ENCODE results near the gene ERICH6. TPM values are rescaled to one million over a fixed set of nuclear protein-coding genes. Genes with fewer than 3 reads are reported as not detected.

The ERICH6 gene
- total and polyA plus RNA-seq, 11 donors: 0.32 to 0.54 TPM; not detected in 9

DNA sequence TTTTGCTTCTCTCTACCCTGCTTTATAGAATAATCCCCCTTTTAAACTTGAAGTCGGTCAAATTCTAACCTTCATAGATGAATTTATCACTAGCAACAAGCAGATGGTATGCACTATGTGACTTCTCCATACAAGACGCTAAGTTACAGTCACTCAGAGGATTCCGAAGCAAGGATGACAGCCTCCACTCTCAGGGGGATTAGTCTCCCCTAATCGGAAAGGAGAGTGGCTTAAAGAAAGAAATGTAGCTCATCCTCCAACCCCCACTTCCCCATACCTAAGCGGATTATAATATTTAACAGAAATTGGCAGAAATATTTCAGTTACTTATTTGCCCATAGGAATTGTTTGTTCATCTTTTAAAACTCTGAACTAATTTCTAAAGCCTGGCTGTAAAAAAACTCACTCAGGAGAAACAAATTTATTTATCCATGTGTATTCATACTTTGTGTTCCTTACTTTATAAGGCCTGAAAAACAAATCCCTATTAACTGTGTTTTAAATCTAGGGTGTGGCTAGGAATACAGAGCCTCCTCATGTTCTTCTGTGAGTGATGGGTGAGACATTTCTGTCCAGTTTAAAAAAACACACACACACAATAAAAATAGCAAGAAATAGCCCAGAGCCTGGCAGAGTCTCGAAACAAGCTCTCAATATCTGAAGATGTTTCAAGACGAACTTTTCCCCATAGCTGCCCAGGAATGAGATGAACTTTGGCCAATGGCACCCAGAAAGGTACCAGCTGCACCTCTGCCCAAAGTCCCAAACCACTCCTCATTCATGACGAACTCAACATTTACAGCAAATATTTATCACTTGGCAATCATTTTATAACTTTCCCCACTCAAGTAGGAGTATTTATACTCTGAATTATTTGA, 40.6 kb upstream of the ERICH6 start:
- intact Hi-C loops (cut with DNase I): no loop called here
- Histone ChIP-seq H3K9me3 (no peaks in the 10 kb centered on the region), H3K27ac (peak overlapping the region in 3 of 12 donors; percentile 4 to 7 (median 5)), H3K36me3 (peaks cover 0 to 22% (median 17%) of the 10 kb centered on the region in 9 donors), H3K27me3 (no peaks in the 10 kb centered on the region), H3K4me3 (no peak overlapping the region), H3K4me1 (peaks cover 0 to 62% (median 35%) of the 10 kb centered on the region in 12 donors)
- DNase-seq (no peak), ATAC-seq (no peak)
- TF ChIP-seq, protein P1, sequence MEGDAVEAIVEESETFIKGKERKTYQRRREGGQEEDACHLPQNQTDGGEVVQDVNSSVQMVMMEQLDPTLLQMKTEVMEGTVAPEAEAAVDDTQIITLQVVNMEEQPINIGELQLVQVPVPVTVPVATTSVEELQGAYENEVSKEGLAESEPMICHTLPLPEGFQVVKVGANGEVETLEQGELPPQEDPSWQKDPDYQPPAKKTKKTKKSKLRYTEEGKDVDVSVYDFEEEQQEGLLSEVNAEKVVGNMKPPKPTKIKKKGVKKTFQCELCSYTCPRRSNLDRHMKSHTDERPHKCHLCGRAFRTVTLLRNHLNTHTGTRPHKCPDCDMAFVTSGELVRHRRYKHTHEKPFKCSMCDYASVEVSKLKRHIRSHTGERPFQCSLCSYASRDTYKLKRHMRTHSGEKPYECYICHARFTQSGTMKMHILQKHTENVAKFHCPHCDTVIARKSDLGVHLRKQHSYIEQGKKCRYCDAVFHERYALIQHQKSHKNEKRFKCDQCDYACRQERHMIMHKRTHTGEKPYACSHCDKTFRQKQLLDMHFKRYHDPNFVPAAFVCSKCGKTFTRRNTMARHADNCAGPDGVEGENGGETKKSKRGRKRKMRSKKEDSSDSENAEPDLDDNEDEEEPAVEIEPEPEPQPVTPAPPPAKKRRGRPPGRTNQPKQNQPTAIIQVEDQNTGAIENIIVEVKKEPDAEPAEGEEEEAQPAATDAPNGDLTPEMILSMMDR (IDR thresholded peaks at IDR 0.05): no peak
- no peak for TF ChIP-seq POLR2A (IDR thresholded peaks at IDR 0.05)
- 54 to 63% (median 56%) methylated on average over 8 of the region's 8 CpGs for WGBS, 4 donors

DNA sequence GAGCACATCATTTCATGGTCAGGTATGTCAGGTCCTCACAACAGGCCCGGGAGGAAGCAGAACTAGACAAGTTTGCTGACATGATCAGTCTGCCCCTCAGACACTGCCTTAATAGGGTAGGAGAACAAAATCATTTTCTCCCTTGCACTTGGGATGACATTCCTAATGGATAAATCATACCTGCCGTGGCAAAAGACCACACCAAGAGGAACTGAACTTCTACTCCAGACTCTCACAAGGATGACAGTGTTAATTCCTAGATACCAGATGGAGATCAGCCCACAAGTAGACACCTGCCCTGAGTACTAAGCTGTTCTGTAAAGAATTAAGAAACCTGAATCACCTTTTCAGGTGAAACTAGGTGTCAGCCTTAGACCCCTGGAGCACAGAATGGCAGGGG, 39.8 kb upstream of the ERICH6 start:
- no peaks in the 10 kb centered on the region for H3K27me3 ChIP-seq
- no peak for TF ChIP-seq POLR2A (IDR thresholded peaks at IDR 0.05)
- TF ChIP-seq, protein P1 (IDR thresholded peaks at IDR 0.05): no peak
- WGBS, 4 donors: 61 to 75% (median 68%) methylated on average over 2 of the region's 2 CpGs
- intact Hi-C loops (cut with DNase I): no loop called here
- H3K9me3 ChIP-seq: no peaks in the 10 kb centered on the region
- ATAC-seq (no peak), DNase-seq (no peak)
- peaks cover 0 to 22% (median 17%) of the 10 kb centered on the region in 9 donors for H3K36me3 ChIP-seq
- no peak overlapping the region for H3K4me3 ChIP-seq
- peaks cover 0 to 63% (median 30%) of the 10 kb centered on the region in 12 donors for H3K4me1 ChIP-seq
- H3K27ac ChIP-seq: peak overlapping the region in 2 of 12 donors; percentile 5 to 7

DNA sequence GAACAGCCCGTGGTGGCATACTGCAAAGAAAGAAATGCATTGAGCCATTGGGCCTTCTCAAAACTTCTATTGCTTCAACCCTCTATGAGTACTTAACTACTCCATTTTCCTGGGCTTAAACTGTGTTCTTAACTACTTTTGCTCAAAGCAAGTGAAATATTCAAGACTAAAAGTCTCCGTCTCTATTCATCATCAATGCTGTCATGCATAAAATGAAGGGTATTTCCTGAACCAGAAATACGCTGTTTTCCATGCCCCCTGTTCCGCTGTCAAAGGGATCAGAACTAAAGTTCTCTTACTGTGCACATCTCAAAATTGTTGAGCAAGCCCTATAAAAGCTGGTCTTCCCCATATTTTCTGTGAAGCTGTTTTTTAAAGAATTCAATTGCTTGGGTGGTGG, 39.0 kb upstream of the ERICH6 start:
- H3K27ac ChIP-seq: no peak overlapping the region
- TF ChIP-seq, protein P1 (IDR thresholded peaks at IDR 0.05): no peak
- no peak for TF ChIP-seq POLR2A (IDR thresholded peaks at IDR 0.05)
- peaks cover 0 to 22% (median 17%) of the 10 kb centered on the region in 9 donors for H3K36me3 ChIP-seq
- intact Hi-C loops (cut with DNase I): no loop called here
- WGBS, 4 donors: 95 to 98% (median 97%) methylated on average over 4 of the region's 4 CpGs
- no peak for DNase-seq
- H3K27me3 ChIP-seq: no peaks in the 10 kb centered on the region
- H3K9me3 ChIP-seq: no peaks in the 10 kb centered on the region
- peaks cover 0 to 63% (median 30%) of the 10 kb centered on the region in 12 donors for H3K4me1 ChIP-seq
- no peak for ATAC-seq
- no peak overlapping the region for H3K4me3 ChIP-seq

DNA sequence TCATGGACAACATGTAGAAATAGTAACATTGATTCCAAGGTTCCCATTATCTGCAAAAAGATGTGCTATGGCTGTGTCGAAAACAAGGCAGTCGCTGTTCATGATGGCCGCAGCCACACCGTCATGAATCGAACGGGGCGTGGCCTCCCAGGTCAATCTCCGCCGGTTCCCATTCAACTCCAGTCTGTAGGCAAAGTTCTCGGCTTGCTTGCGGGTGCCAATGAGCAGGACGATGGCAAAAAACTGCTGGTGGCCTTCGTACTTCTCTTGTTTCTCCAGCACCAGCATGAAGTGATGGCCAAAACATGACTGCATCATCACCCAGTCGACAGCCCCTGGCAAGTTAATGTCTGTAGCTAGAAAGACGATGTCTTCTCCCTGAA, 38.4 kb upstream of the ERICH6 start:
- DNase-seq: no peak
- Histone ChIP-seq H3K9me3 (no peaks in the 10 kb centered on the region), H3K27me3 (no peaks in the 10 kb centered on the region), H3K4me3 (no peak overlapping the region), H3K4me1 (peaks cover 0 to 63% (median 34%) of the 10 kb centered on the region in 12 donors), H3K36me3 (peaks cover 0 to 22% (median 17%) of the 10 kb centered on the region in 9 donors), H3K27ac (no peak overlapping the region)
- WGBS, 4 donors: 92 to 97% (median 97%) methylated on average over 15 of the region's 15 CpGs
- intact Hi-C loops (cut with DNase I): no loop called here
- no peak for ATAC-seq
- TF ChIP-seq POLR2A (IDR thresholded peaks at IDR 0.05): no peak
- TF ChIP-seq, protein P1 (IDR thresholded peaks at IDR 0.05): no peak
